SK-N-SH (cell line): ENCODE measurements around the gene HPCAL1.

ENCODE experiments used
- EP300 ChIP-seq, 2 experiments: IDR thresholded peaks; 2 replicates each; pipeline versions ENCODE4 v1.4.0 to v1.6.1; 2012; ENCODE audit warnings: borderline replicate concordance in 1 of 2, low read depth in 1 of 2, low read length in 1 of 2
- EZH2phosphoT487 ChIP-seq: fragments of 200-600 bp; sonication (generic); IDR thresholded peaks from 2 replicates; pipeline ENCODE4 v1.6.1; 2017; ENCODE audit warnings: low read depth, mixed run types, mild to moderate bottlenecking, antibody characterized with exemption, moderate library complexity, borderline replicate concordance
- POLR2AphosphoS5 ChIP-seq: IDR thresholded peaks from 2 replicates; pipeline ENCODE4 v1.6.1; 2012; ENCODE audit warnings: low read depth, low read length
- TAF1 ChIP-seq: IDR thresholded peaks from 2 replicates; pipeline ENCODE4 v1.6.1; 2012; ENCODE audit warnings: low read depth, mild to moderate bottlenecking, low read length, moderate library complexity, borderline replicate concordance
- TCF12 ChIP-seq: IDR thresholded peaks from 2 replicates; pipeline ENCODE4 v1.4.0; 2012
- TEAD4 ChIP-seq: IDR thresholded peaks from 2 replicates; pipeline ENCODE4 v1.4.0; 2012; ENCODE audit warnings: mild to moderate bottlenecking, borderline replicate concordance; ENCODE audit not compliant: insufficient read depth
- YY1 ChIP-seq: IDR thresholded peaks from 2 replicates; pipeline ENCODE4 v1.4.0; 2012; ENCODE audit warnings: low read depth, mild to moderate bottlenecking
- TF ChIP-seq, protein P1 (sequence below): fragments of 150-350 bp; IDR thresholded peaks from 2 replicates; pipeline ENCODE4 v1.6.1; 2016; ENCODE audit warnings: mild to moderate bottlenecking, low read depth, low read length
- TF ChIP-seq, protein P2 (sequence below): fragments of 200-600 bp; sonication (generic); IDR thresholded peaks from 2 replicates; pipeline ENCODE4 v1.6.1; 2017; ENCODE audit warnings: antibody characterized with exemption, mild to moderate bottlenecking, moderate library complexity
- TF ChIP-seq, protein P3 (sequence below): IDR thresholded peaks from 2 replicates; pipeline ENCODE4 v1.4.0; 2012; ENCODE audit warnings: low read depth

DNA sequence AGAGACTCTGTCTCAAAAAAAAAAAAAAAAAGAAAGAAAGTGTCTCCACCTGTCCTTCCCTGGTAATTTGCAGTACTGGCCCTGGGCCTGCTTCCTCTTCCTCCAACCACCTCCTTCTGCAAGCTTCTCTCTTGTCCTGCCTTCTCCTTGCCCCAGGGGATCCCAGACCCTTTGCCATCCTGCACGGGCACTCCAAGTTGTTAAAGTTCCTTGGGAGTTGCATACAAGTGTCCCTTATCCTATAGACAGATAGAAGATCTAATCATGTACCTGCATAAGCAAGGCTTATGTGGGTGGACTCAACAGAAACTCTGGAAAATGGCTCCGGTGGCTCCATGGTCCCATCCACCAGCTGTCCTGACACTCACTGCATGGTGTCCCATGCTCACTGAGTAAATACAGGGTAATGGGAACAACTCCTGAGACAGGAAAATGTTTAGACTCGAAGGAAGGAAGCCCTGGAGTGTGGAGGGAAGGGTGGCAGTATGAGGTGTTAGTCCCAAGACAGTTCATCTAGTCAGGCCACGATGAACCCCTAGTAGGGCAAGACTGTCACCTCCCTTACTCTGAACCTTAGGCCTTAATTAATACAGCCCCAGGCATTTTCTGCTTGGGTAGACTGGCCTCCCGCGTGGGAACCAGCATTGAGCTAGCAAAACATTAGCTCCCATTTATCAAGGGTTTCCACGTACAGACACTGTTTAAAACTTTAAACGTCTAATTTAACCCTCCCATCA lies 128.3 kb downstream of the HPCAL1 start:
- TF ChIP-seq, protein P1, sequence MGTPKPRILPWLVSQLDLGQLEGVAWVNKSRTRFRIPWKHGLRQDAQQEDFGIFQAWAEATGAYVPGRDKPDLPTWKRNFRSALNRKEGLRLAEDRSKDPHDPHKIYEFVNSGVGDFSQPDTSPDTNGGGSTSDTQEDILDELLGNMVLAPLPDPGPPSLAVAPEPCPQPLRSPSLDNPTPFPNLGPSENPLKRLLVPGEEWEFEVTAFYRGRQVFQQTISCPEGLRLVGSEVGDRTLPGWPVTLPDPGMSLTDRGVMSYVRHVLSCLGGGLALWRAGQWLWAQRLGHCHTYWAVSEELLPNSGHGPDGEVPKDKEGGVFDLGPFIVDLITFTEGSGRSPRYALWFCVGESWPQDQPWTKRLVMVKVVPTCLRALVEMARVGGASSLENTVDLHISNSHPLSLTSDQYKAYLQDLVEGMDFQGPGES, result no peak
- TF ChIP-seq EZH2phosphoT487, result no peak
- TF ChIP-seq TCF12, result no peak
- TF ChIP-seq, protein P2, sequence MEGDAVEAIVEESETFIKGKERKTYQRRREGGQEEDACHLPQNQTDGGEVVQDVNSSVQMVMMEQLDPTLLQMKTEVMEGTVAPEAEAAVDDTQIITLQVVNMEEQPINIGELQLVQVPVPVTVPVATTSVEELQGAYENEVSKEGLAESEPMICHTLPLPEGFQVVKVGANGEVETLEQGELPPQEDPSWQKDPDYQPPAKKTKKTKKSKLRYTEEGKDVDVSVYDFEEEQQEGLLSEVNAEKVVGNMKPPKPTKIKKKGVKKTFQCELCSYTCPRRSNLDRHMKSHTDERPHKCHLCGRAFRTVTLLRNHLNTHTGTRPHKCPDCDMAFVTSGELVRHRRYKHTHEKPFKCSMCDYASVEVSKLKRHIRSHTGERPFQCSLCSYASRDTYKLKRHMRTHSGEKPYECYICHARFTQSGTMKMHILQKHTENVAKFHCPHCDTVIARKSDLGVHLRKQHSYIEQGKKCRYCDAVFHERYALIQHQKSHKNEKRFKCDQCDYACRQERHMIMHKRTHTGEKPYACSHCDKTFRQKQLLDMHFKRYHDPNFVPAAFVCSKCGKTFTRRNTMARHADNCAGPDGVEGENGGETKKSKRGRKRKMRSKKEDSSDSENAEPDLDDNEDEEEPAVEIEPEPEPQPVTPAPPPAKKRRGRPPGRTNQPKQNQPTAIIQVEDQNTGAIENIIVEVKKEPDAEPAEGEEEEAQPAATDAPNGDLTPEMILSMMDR, result no peak
- TF ChIP-seq, protein P3, sequence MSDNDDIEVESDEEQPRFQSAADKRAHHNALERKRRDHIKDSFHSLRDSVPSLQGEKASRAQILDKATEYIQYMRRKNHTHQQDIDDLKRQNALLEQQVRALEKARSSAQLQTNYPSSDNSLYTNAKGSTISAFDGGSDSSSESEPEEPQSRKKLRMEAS, result no peak
- TF ChIP-seq YY1, result no peak
- no peak for TF ChIP-seq POLR2AphosphoS5
- no peak for TF ChIP-seq TAF1
- TF ChIP-seq EP300 (IDR thresholded peaks at IDR 0.05; ENCODE audit: borderline replicate concordance in 1 of 2, low read depth in 1 of 2, low read length in 1 of 2), result no peak
- TF ChIP-seq TEAD4, result no peak
